ENCODE data around the gene INPP5D.

INPP5D gene

GRCh38 chr2:233137040-233137439 is 76.9 kb downstream of the INPP5D start:
- Histone ChIP-seq H3K27me3 (ENCODE audit: control insufficient read depth, insufficient read depth, low read length, poor library complexity, severe bottlenecking) (no peaks in the 10 kb centered on the region), H3K4me1 (ENCODE audit: control insufficient read depth, insufficient read depth, low read length) (no peaks in the 10 kb centered on the region), H3K36me3 (ENCODE audit: control insufficient read depth, insufficient read depth, low read length) (no peaks in the 10 kb centered on the region), H3K27ac (ENCODE audit: insufficient read depth, low read depth, low read length, poor library complexity, severe bottlenecking) (no peak overlapping the region), H3K4me3 (ENCODE audit: insufficient read depth, low read depth, low read length) (no peak overlapping the region), H3K9me3 (ENCODE audit: control insufficient read depth, low read length) (no peaks in the 10 kb centered on the region)
- WGBS, 2 experiments = 89% methylated on average over 1 of the region's 2 CpGs; no CpG with 5 or more reads in 1 of the 2 experiments

- Histone ChIP-seq H3K4me3 (ENCODE audit: insufficient read depth, low read depth, low read length) (no peak overlapping the region), H3K27me3 (ENCODE audit: control insufficient read depth, insufficient read depth, low read length, poor library complexity, severe bottlenecking) (no peaks in the 10 kb centered on the region), H3K36me3 (ENCODE audit: control insufficient read depth, insufficient read depth, low read length) (no peaks in the 10 kb centered on the region), H3K9me3 (ENCODE audit: control insufficient read depth, low read length) (no peaks in the 10 kb centered on the region), H3K27ac (ENCODE audit: insufficient read depth, low read depth, low read length, poor library complexity, severe bottlenecking) (no peak overlapping the region), H3K4me1 (ENCODE audit: control insufficient read depth, insufficient read depth, low read length) (no peaks in the 10 kb centered on the region)
- WGBS, 2 experiments = 63 to 74% methylated on average over 5 of the region's 5 CpGs
Observed at GRCh38 chr2:233140077-233140585, 80.0 kb downstream of the INPP5D start.

- Histone ChIP-seq H3K4me1 (ENCODE audit: control insufficient read depth, insufficient read depth, low read length) (no peaks in the 10 kb centered on the region), H3K4me3 (ENCODE audit: insufficient read depth, low read depth, low read length) (no peak overlapping the region), H3K27ac (ENCODE audit: insufficient read depth, low read depth, low read length, poor library complexity, severe bottlenecking) (no peak overlapping the region), H3K27me3 (ENCODE audit: control insufficient read depth, insufficient read depth, low read length, poor library complexity, severe bottlenecking) (no peaks in the 10 kb centered on the region), H3K36me3 (ENCODE audit: control insufficient read depth, insufficient read depth, low read length) (no peaks in the 10 kb centered on the region), H3K9me3 (ENCODE audit: control insufficient read depth, low read length) (no peaks in the 10 kb centered on the region)
- WGBS, 2 experiments = 52 to 56% methylated on average over 7 of the region's 7 CpGs
Observed at GRCh38 chr2:233140978-233141377, 80.8 kb downstream of the INPP5D start.

GRCh38 chr2:233141901-233142300 is 81.8 kb downstream of the INPP5D start:
- Histone ChIP-seq H3K4me1 (ENCODE audit: control insufficient read depth, insufficient read depth, low read length) (no peaks in the 10 kb centered on the region), H3K27me3 (ENCODE audit: control insufficient read depth, insufficient read depth, low read length, poor library complexity, severe bottlenecking) (no peaks in the 10 kb centered on the region)
- 82 to 84% methylated on average over 4 of the region's 4 CpGs for WGBS, 2 experiments

GRCh38 chr2:233142355-233142897 is 82.3 kb downstream of the INPP5D start:
- Histone ChIP-seq H3K27ac (ENCODE audit: insufficient read depth, low read depth, low read length, poor library complexity, severe bottlenecking) (no peak overlapping the region), H3K27me3 (ENCODE audit: control insufficient read depth, insufficient read depth, low read length, poor library complexity, severe bottlenecking) (no peaks in the 10 kb centered on the region), H3K4me1 (ENCODE audit: control insufficient read depth, insufficient read depth, low read length) (no peaks in the 10 kb centered on the region), H3K9me3 (ENCODE audit: control insufficient read depth, low read length) (no peaks in the 10 kb centered on the region), H3K36me3 (ENCODE audit: control insufficient read depth, insufficient read depth, low read length) (no peaks in the 10 kb centered on the region), H3K4me3 (ENCODE audit: insufficient read depth, low read depth, low read length) (no peak overlapping the region)
- WGBS, 2 experiments = 85 to 87% methylated on average over 6 of the region's 6 CpGs

More at GRCh38 chr2:233141901-233142300, 81.8 kb downstream of the INPP5D start:
- H3K27ac ChIP-seq (ENCODE audit: insufficient read depth, low read depth, low read length, poor library complexity, severe bottlenecking) = no peak overlapping the region
- H3K36me3 ChIP-seq (ENCODE audit: control insufficient read depth, insufficient read depth, low read length) = no peaks in the 10 kb centered on the region
- H3K4me3 ChIP-seq (ENCODE audit: insufficient read depth, low read depth, low read length) = no peak overlapping the region
- H3K9me3 ChIP-seq (ENCODE audit: control insufficient read depth, low read length) = no peaks in the 10 kb centered on the region

GRCh38 chr2:233143700-233144331 is 83.7 kb downstream of the INPP5D start:
- 92 to 94% methylated on average over 3 of the region's 3 CpGs for WGBS, 2 experiments
- Histone ChIP-seq H3K9me3 (ENCODE audit: control insufficient read depth, low read length) (no peaks in the 10 kb centered on the region), H3K4me3 (ENCODE audit: insufficient read depth, low read depth, low read length) (no peak overlapping the region), H3K36me3 (ENCODE audit: control insufficient read depth, insufficient read depth, low read length) (no peaks in the 10 kb centered on the region), H3K27me3 (ENCODE audit: control insufficient read depth, insufficient read depth, low read length, poor library complexity, severe bottlenecking) (no peaks in the 10 kb centered on the region), H3K4me1 (ENCODE audit: control insufficient read depth, insufficient read depth, low read length) (no peaks in the 10 kb centered on the region), H3K27ac (ENCODE audit: insufficient read depth, low read depth, low read length, poor library complexity, severe bottlenecking) (no peak overlapping the region)

- Histone ChIP-seq H3K27ac (ENCODE audit: insufficient read depth, low read depth, low read length, poor library complexity, severe bottlenecking) (no peak overlapping the region), H3K27me3 (ENCODE audit: control insufficient read depth, insufficient read depth, low read length, poor library complexity, severe bottlenecking) (no peaks in the 10 kb centered on the region), H3K4me1 (ENCODE audit: control insufficient read depth, insufficient read depth, low read length) (no peaks in the 10 kb centered on the region), H3K36me3 (ENCODE audit: control insufficient read depth, insufficient read depth, low read length) (no peaks in the 10 kb centered on the region), H3K9me3 (ENCODE audit: control insufficient read depth, low read length) (no peaks in the 10 kb centered on the region), H3K4me3 (ENCODE audit: insufficient read depth, low read depth, low read length) (no peak overlapping the region)
- 91 to 94% methylated on average over 8 of the region's 8 CpGs for WGBS, 2 experiments
Observed at GRCh38 chr2:233145726-233146125, 85.6 kb downstream of the INPP5D start.

GRCh38 chr2:233146194-233146593 is 86.1 kb downstream of the INPP5D start:
- H3K36me3 ChIP-seq (ENCODE audit: control insufficient read depth, insufficient read depth, low read length) = no peaks in the 10 kb centered on the region
- no peak overlapping the region for H3K4me3 ChIP-seq (ENCODE audit: insufficient read depth, low read depth, low read length)
- WGBS, 2 experiments = 85 to 89% methylated on average over 11 of the region's 11 CpGs
- no peaks in the 10 kb centered on the region for H3K9me3 ChIP-seq (ENCODE audit: control insufficient read depth, low read length)
- H3K4me1 ChIP-seq (ENCODE audit: control insufficient read depth, insufficient read depth, low read length) = no peaks in the 10 kb centered on the region
- no peak overlapping the region for H3K27ac ChIP-seq (ENCODE audit: insufficient read depth, low read depth, low read length, poor library complexity, severe bottlenecking)
- no peaks in the 10 kb centered on the region for H3K27me3 ChIP-seq (ENCODE audit: control insufficient read depth, insufficient read depth, low read length, poor library complexity, severe bottlenecking)

GRCh38 chr2:233147136-233147828 is 87.1 kb downstream of the INPP5D start:
- no peak overlapping the region for H3K27ac ChIP-seq (ENCODE audit: insufficient read depth, low read depth, low read length, poor library complexity, severe bottlenecking)
- WGBS, 2 experiments = 90% methylated on average over 22 of the region's 22 CpGs
- H3K4me3 ChIP-seq (ENCODE audit: insufficient read depth, low read depth, low read length) = no peak overlapping the region
- H3K4me1 ChIP-seq (ENCODE audit: control insufficient read depth, insufficient read depth, low read length) = no peaks in the 10 kb centered on the region
- H3K9me3 ChIP-seq (ENCODE audit: control insufficient read depth, low read length) = no peaks in the 10 kb centered on the region
- no peaks in the 10 kb centered on the region for H3K36me3 ChIP-seq (ENCODE audit: control insufficient read depth, insufficient read depth, low read length)
- H3K27me3 ChIP-seq (ENCODE audit: control insufficient read depth, insufficient read depth, low read length, poor library complexity, severe bottlenecking) = no peaks in the 10 kb centered on the region

GRCh38 chr2:233147829-233148167 is 87.7 kb downstream of the INPP5D start:
- Histone ChIP-seq H3K36me3 (ENCODE audit: control insufficient read depth, insufficient read depth, low read length) (no peaks in the 10 kb centered on the region), H3K27me3 (ENCODE audit: control insufficient read depth, insufficient read depth, low read length, poor library complexity, severe bottlenecking) (no peaks in the 10 kb centered on the region), H3K9me3 (ENCODE audit: control insufficient read depth, low read length) (no peaks in the 10 kb centered on the region), H3K4me1 (ENCODE audit: control insufficient read depth, insufficient read depth, low read length) (no peaks in the 10 kb centered on the region), H3K4me3 (ENCODE audit: insufficient read depth, low read depth, low read length) (no peak overlapping the region), H3K27ac (ENCODE audit: insufficient read depth, low read depth, low read length, poor library complexity, severe bottlenecking) (no peak overlapping the region)
- 90 to 97% methylated on average over 1 of the region's 1 CpG for WGBS, 2 experiments

Measured in ectodermal cell (in vitro differentiated cells).